MM.1S (cell line): ENCODE results near the gene ALLC.

ENCODE experiments used
- DNase-seq: peaks from one replicate; pipeline ENCODE4 v3.0.0-alpha.2; 2015
- H2AFZ ChIP-seq: fragments of 300-600 bp; sonication (generic); 2 replicates; pipeline ENCODE4 v1.6.0; 2016; ENCODE audit warnings: antibody characterized with exemption, low read length
- H3F3A ChIP-seq: fragments of 300-600 bp; sonication (generic); 2 replicates; pipeline ENCODE4 v1.6.1; 2016; ENCODE audit warnings: mild to moderate bottlenecking, antibody characterized with exemption, low read length, moderate library complexity, mixed read lengths; ENCODE audit not compliant: insufficient read depth
- H3K27ac ChIP-seq: fragments of 300-600 bp; sonication (generic); 2 replicates; pipeline ENCODE4 v1.5.1; 2016; ENCODE audit warnings: mild to moderate bottlenecking, low read length
- H3K27me3 ChIP-seq: fragments of 300-600 bp; sonication (generic); replicated peaks from 2 replicates; pipeline ENCODE4 v1.6.0; 2016; ENCODE audit warnings: low read length; ENCODE audit not compliant: insufficient read depth
- H3K36me3 ChIP-seq: fragments of 300-600 bp; sonication (generic); replicated peaks from 2 replicates; pipeline ENCODE4 v1.6.1; 2016; ENCODE audit warnings: mild to moderate bottlenecking, low read length, mixed read lengths; ENCODE audit not compliant: insufficient read depth
- H3K4me1 ChIP-seq: fragments of 300-600 bp; sonication (generic); 2 replicates; pipeline ENCODE4 v1.6.1; 2016; ENCODE audit warnings: low read length, mixed read lengths
- H3K4me2 ChIP-seq: fragments of 300-600 bp; sonication (generic); 2 replicates; pipeline ENCODE4 v1.6.0; 2016; ENCODE audit warnings: low read depth, low read length
- H3K4me3 ChIP-seq: fragments of 300-600 bp; sonication (generic); 2 replicates; pipeline ENCODE4 v1.5.1; 2016; ENCODE audit warnings: low read length, mixed read lengths
- H3K79me2 ChIP-seq: fragments of 300-600 bp; sonication (generic); 2 replicates; pipeline ENCODE4 v1.6.1; 2016; ENCODE audit warnings: mixed run types, low read length, mixed read lengths
- H3K9ac ChIP-seq: fragments of 300-600 bp; sonication (generic); 2 replicates; pipeline ENCODE4 v1.6.1; 2016; ENCODE audit warnings: low read length, mixed read lengths
- H3K9me2 ChIP-seq: fragments of 300-600 bp; sonication (generic); replicated peaks from 2 replicates; pipeline ENCODE4 v1.6.1; 2016; ENCODE audit warnings: mild to moderate bottlenecking, low read length, mixed read lengths; ENCODE audit not compliant: insufficient read depth
- H3K9me3 ChIP-seq: fragments of 300-600 bp; sonication (generic); replicated peaks from 2 replicates; pipeline ENCODE4 v1.6.1; 2016; ENCODE audit warnings: mild to moderate bottlenecking, low read length, mixed read lengths; ENCODE audit not compliant: insufficient read depth
- H4K20me1 ChIP-seq: fragments of 300-600 bp; sonication (generic); 2 replicates; pipeline ENCODE4 v1.6.1; 2016; ENCODE audit warnings: mild to moderate bottlenecking, low read length, moderate library complexity, mixed read lengths; ENCODE audit not compliant: insufficient read depth
- EZH2 ChIP-seq: fragments of 300-600 bp; sonication (generic); optimal IDR thresholded peaks from 2 replicates; pipeline ENCODE3; 2017; ENCODE audit warnings: low read depth, mild to moderate bottlenecking, antibody characterized with exemption, low read length, mixed read lengths
- EZH2phosphoT487 ChIP-seq: fragments of 300-600 bp; sonication (generic); IDR thresholded peaks from 2 replicates; pipeline ENCODE4 v1.6.1; 2018; ENCODE audit warnings: antibody characterized with exemption, low read length
- TF ChIP-seq, protein P1 (sequence below): fragments of 300-600 bp; sonication (generic); IDR thresholded peaks from 2 replicates; pipeline ENCODE4 v1.5.1; 2016; ENCODE audit warnings: antibody characterized with exemption, low read length, mixed read lengths

The ALLC gene

GRCh38 chr2:3743951-3744555 is 86.1 kb downstream of the ALLC start:
- DNase-seq = no peak
- TF ChIP-seq EZH2phosphoT487 (no peak), EZH2 (no peak)
- TF ChIP-seq, protein P1, sequence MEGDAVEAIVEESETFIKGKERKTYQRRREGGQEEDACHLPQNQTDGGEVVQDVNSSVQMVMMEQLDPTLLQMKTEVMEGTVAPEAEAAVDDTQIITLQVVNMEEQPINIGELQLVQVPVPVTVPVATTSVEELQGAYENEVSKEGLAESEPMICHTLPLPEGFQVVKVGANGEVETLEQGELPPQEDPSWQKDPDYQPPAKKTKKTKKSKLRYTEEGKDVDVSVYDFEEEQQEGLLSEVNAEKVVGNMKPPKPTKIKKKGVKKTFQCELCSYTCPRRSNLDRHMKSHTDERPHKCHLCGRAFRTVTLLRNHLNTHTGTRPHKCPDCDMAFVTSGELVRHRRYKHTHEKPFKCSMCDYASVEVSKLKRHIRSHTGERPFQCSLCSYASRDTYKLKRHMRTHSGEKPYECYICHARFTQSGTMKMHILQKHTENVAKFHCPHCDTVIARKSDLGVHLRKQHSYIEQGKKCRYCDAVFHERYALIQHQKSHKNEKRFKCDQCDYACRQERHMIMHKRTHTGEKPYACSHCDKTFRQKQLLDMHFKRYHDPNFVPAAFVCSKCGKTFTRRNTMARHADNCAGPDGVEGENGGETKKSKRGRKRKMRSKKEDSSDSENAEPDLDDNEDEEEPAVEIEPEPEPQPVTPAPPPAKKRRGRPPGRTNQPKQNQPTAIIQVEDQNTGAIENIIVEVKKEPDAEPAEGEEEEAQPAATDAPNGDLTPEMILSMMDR = no peak
- H3K27me3 ChIP-seq = no peaks in the 10 kb centered on the region
- no peaks in the 10 kb centered on the region for H3F3A ChIP-seq
- H3K9me2 ChIP-seq = no peaks in the 10 kb centered on the region
- no peaks in the 10 kb centered on the region for H3K9me3 ChIP-seq
- H3K36me3 ChIP-seq = no peaks in the 10 kb centered on the region
- H2AFZ ChIP-seq = no peak overlapping the region
- no peak overlapping the region for H3K4me3 ChIP-seq
- no peaks in the 10 kb centered on the region for H4K20me1 ChIP-seq
- no peak overlapping the region for H3K9ac ChIP-seq
- no peaks in the 10 kb centered on the region for H3K4me1 ChIP-seq
- no peak overlapping the region for H3K4me2 ChIP-seq
- no peaks in the 10 kb centered on the region for H3K79me2 ChIP-seq
- no peak overlapping the region for H3K27ac ChIP-seq

DNA sequence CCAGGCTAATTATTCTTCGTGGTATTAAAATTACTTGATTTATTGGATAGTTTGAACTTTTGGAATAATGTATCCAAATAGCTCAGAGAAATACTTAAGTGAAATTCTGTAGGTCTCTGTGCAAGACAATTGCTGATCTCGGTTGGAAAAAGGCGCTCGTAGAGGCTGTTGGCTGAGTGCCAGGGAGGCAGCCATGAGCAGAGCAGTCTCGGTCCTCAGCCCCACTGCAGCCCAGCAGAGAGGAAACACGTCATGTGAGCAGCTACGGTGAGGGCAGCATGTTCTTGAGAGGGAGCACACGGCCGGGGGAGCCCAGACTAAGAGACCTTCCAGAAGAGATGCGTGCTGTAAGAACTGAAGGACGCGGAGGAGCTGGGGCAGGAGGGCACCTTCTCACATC is 87.9 kb downstream of the ALLC start:
- no peak overlapping the region for H3K27ac ChIP-seq
- TF ChIP-seq, protein P1 = no peak
- no peak for TF ChIP-seq EZH2phosphoT487
- TF ChIP-seq EZH2 = no peak
- no peaks in the 10 kb centered on the region for H3K27me3 ChIP-seq
- H4K20me1 ChIP-seq = no peaks in the 10 kb centered on the region
- H3K4me1 ChIP-seq = no peaks in the 10 kb centered on the region
- no peaks in the 10 kb centered on the region for H3F3A ChIP-seq
- H3K9me3 ChIP-seq = no peaks in the 10 kb centered on the region
- no peak overlapping the region for H3K4me2 ChIP-seq
- no peak overlapping the region for H3K9ac ChIP-seq
- no peaks in the 10 kb centered on the region for H3K36me3 ChIP-seq
- H2AFZ ChIP-seq = no peak overlapping the region
- no peak overlapping the region for H3K4me3 ChIP-seq
- H3K9me2 ChIP-seq = no peaks in the 10 kb centered on the region
- DNase-seq = no peak
- H3K79me2 ChIP-seq = no peaks in the 10 kb centered on the region

GRCh38 chr2:3747032-3747654 is 89.1 kb downstream of the ALLC start:
- Histone ChIP-seq H3K9me3 (no peaks in the 10 kb centered on the region), H2AFZ (no peak overlapping the region), H3F3A (no peaks in the 10 kb centered on the region), H3K4me3 (no peak overlapping the region), H3K27ac (no peak overlapping the region), H4K20me1 (no peaks in the 10 kb centered on the region), H3K79me2 (no peaks in the 10 kb centered on the region), H3K4me1 (no peaks in the 10 kb centered on the region), H3K36me3 (no peaks in the 10 kb centered on the region), H3K9ac (no peak overlapping the region), H3K4me2 (no peak overlapping the region), H3K27me3 (no peaks in the 10 kb centered on the region), H3K9me2 (no peaks in the 10 kb centered on the region)
- no peak for DNase-seq
- TF ChIP-seq EZH2 = no peak
- TF ChIP-seq, protein P1 = no peak
- no peak for TF ChIP-seq EZH2phosphoT487
